ENCODE data around the gene AKR1C1.
"Not testable (repeated sequence)": the region's sequence is repeated elsewhere in the genome, so short reads cannot be mapped to it uniquely, and the experiment has no call there.

The AKR1C1 gene

DNA sequence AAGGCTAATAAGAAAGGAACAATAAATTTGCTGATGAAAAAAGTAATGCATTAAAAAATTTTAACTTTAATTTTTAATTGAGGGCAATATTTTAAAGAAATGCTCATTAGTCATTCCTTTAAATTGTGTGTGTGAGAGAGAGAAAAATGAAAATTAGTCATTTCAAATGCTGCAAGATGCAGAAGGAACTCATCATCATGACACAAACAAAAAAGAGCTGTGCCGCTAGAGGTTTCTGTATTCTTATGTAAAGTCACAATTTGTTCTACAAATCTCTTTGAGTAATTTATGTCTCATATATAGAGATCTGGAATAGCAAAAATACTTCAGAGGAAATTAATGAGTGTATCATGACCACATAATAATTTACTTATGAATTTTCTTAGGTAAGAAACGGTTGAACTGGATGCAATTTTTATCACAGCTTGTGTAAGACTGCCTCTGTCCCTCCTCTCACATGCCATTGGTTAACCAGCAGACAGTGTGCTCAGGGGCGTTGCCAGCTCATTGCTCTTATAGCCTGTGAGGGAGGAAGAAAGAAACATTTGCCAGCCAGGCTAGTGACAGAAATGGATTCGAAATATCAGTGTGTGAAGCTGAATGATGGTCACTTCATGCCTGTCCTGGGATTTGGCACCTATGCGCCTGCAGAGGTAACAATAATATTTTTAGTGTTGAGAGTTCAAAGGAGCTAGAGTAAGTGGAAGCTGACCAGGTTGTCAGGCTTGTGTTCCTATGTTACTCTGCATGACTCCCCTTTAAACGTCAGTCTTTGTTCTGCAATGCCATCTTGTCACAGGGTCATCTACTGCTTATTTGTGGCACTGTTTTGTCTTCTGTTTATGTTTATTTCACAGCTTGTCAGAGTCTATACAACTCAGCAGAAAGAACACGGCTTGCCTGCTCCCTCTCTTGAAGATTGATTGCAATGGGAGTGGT lies at the start of gene AKR1C1:
Gene AKR1C1, plus strand, starts transcription at position 540 of the 939 bp plus-strand sequence. Its CDS starts 30 bp downstream, at position 570.
- not testable (repeated sequence) for DNase-seq

DNA sequence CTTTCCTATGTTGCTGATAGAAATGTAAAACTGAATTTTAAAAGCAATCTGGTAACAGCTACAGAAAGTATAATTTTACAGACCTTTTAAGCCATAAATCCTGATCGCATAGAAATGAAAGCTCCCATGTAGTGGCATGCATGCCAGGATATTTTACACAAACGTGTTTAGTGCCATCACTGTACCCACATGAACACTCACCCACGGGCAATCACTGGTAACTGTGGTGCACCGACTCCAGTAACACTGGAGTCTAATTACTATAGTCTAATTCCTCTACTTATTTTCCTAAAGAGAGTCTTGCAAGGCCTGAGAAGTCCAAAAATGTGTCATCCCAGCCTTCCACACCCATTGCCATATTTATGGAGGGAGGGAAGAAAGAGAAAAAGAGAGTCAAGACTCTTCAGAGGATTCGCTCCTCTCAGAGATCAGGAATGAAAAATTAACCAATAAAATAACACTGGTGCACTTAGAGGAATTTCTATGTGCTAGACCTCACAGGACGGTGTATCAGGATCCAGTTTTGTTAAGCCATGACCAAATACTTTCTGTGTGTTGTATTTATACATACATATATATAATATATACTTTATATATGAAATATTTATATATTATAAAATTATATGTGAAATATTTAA lies 48.9 kb upstream of the AKR1C1 start:
- DNase-seq, result no peak

DNA sequence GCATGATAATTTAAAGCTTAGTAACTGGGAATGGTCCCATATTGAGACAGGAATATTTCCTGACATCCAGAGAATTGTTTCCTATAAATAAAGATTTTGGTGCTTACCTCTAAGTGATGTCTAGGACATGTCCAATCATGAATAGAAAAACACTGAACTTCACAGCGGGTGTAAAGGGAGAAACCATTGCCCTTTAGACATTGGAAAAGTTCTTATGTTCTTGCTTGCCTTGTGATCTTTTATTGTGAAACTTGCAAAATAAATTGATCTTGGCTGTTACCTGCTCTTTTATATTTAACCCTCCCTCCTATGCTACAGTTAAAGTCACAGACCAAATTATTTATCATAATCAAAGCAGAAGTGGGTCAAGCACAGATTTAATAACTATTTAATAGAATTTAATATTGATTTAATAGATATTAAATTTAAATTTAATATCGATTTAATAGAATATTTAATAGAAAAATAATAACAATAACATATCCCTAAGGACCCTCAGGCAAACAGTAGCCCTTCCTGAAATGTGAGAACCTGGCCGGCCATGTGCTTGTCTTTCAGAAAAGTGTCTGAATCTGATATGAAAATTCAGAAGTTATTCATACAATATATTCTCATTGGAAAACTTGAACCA lies 47.0 kb upstream of the AKR1C1 start:
- DNase-seq, result no peak

DNA sequence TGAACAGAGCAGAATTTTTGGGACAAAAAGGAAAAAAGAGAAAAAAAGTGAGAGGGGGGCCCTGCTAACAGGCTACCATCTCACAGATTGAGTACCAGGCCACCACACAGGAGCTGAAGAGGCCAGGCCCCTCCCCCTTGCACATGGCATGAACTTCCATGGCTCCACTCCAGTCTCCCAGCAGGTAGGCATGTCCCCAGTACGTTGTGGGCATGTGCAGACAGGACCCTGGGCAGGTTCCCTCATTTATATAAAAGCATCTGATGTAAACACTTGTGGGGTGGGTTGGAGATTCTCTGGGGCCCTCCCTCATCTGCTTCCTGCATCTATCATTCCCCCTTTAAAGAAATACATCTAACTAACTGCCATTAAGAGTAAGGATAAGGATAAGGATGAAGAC lies 45.0 kb upstream of the AKR1C1 start:
- DNase-seq, result no peak

DNA sequence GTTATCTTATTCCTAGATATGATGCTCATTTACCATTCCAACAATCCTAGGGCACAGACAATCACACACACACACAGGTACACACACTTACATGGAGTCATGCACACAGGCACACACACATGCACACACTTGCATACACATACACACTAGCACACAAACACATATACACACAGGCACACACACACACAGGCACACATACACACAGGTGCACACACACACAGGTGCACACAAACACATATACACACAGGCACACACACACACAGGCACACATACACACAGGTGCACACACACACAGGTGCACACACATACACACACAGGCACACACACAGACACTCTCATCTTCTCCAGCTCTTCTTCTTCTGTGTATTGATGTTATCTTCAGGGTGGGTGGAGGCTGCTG lies 38.7 kb upstream of the AKR1C1 start:
- DNase-seq, result not testable (repeated sequence)

DNA sequence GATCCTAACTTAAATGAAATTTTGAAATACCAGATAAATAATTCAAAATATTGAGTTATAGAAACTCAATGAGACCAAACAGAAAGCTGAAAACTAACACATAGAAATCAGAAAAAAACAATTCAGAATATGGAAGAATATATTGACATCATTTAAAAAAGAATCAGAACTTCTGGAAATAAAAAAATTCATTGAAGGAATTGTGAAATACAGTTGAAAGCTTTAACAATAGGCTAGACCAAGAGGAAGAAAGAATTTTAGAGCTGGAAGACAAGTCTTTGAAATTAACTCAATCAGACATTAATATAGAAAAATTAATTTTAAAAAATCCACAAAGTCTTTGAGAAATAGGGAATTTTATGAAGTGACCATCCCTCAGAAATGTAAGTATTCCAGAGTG lies 36.8 kb upstream of the AKR1C1 start:
- no peak for DNase-seq

DNA sequence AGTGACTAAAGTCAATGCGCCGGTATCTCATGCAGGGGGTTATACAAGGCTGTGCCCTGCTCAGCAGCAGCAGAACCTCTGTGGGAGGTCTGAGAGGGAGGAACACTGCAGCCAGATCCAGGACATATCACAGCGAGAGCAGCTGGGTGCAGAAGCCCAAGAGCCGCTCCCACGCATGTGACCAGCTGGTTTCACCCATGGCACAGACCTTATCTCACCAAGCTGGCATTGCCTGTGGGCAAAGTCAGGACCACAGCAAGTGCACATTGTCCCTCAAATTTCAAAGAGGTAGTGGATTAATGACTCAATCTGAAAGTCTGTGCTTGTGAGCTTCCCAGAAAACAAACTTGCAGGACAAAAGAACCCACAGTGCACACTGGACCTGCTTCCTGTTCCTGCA lies 31.6 kb upstream of the AKR1C1 start:
- no peak for DNase-seq

DNA sequence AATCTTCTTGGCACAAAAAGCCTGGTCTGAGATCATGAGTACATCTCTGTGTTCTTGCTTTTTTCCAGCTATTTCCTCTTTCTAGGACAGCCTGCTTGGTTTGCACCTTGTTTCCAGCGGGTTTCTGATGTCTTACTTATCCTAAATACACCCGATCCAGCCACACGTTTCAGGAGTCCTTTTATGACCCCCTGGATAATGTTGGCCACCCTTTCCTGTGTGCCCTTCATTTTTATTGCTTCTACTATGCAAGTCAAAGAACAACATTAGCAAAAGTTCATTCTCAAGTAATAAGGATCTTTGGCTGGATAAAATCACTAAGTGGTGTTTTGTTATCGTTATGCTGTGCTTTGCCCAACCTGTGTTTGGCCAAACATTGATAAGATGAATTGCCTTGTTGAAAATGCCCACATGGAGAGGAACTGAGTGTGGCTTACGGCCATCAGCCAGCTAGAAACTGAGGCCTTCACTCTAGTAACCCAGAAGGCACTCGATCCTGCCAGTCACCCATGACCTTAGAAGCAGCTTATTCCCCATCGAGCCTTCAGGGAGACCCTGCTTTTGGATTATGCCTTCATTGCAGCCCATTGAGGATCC lies 28.7 kb upstream of the AKR1C1 start:
- DNase-seq, result no peak

DNA sequence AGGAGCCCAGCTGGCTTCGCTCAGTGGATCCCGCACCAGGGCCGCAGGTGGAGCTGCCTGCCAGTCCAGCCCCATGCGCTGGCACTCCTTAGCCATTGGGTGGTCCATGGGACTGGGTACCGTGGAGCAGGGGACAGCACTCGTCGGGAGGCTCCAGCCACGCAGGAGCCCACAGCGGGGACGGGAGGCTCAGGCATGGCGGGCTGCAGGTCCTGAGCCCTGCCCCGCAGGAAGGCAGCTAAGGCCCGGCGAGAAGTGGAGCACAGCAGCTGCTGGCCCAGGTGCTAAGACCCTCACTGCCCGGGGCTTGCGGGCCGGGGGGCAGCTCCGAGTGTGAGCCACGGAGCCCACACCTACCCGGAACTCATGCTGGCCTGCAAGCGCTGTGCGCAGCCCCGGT lies 25.9 kb upstream of the AKR1C1 start:
- DNase-seq, result no peak

DNA sequence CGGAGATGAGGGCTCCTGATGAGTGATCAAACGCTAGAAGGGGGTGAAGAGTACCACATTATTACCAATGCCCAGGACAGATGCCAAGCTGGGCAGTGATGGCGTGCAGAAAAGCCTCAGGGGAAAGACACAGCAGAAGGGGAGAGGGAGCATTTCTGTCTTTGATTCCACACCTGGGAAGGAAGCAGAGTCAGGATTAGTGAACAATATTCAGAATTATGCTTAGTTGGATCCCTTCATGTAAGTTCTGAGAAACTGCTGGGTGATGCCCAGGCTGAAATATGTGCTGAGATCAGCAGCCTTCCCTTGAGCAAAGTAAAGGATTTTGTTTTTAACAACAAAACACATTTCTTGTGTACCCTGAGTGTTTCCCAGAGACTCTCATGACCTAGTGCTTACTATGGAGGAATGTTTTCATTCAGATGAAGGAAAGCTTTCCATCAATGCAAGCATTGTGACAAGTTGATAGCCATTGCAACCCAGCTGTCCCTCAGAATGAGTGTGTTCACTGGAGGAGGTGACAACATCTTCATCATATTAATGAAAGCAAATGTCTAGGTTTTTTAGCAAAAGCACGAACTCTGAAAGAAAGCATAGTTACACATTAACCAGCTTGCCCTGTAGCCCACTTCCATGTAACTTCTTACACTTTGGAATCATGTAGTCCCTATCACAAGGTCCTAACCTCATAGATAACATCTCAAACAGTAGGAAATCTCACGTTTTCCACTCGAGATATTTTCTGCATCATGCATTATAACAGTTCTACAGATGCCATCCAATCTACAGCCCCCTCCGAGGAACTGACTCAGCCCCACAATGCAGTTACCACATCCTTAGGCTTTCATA lies 23.8 kb upstream of the AKR1C1 start:
- no peak for DNase-seq

DNA sequence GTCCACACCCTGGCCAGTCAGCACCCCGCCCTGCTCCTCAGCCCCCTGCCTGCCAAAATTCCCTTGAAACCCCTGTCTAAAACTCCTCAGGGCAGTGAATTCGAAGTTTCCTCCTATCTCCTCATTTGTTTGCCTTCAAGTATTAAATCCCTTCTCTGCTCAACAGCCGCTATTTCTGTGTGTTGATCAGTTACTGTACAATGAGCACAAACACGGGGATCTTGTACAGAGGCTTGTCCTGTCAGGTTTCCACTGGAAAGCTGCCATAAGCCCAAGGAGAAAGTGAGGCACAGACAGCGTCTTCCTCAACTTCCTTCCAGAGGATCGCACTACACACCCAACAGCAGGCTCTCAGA lies 23.2 kb upstream of the AKR1C1 start:
- not testable (repeated sequence) for DNase-seq

DNA sequence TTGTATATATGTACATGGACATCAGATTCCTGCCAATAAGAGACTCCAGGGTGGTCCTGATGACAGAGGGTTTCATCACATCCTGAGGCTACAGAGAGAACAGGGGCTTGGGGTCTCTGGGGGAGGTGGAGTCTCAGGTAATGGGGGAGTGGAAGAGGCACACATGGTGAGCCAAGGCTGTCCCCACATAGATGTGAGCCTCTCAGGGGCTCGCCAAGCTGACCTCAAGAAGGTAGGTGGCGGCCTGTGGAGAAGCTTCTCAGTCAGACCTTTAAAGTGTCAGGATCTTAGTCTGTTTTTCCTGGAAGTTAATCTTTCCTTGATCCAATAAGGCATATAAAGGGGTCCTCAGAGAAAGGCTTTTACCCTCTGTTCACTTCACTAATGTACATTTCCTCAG lies 22.3 kb upstream of the AKR1C1 start:
- DNase-seq, result not testable (repeated sequence)

DNA sequence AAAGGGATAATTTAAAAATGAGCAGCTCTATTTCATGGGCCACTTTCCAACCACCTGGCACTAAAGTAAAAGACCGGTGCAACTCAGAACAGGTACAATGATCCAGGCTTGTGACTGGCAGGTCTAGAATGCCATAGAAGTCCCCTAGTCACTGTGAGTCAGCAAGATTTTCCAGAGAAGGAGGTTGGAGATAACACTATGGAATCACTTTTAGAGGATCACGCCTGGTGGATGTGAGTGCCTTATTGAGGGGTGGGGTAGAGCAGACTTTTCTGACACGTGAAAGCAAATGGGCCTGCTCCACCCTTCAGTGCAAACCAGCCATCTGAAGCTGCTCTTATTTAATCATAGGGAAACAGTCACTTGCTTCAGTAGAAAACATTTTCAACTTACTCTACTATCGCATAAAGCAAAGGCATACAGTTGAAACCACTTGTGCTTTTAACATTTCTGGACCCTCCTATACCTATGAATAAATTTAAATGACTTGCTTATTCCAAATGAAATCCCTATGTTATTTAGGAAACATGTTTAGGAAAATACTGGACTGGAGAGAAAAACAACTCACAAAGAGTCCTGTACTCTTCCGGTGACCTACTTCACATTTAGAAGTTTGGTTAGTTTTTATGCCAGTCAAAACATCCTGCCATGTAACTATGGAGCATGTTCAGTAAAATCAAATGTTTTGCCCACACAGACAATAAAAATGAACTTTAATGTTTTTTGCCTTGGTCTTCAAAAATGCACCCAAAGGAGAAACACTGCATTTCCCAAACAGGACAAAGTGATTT lies 21.5 kb upstream of the AKR1C1 start:
- no peak for DNase-seq

DNA sequence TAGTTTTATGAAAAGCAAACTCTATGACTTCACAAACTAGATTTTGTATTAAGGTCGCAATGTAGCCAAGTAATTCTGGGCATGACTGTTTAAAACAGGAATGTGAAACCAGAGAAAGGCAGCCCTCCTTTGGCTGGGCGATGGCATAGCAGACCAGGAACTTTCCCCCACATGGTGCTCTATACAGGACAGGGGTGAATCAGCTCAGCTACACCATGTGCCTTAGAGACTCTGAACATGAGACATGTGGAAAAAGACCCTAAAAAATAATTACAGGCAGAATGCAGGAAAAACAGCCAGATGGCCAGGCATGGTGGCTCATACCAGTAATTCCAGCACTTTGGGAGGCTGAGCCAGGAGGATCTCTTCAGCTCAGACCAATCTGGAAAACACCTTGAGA lies 20.3 kb upstream of the AKR1C1 start:
- DNase-seq, result not testable (repeated sequence)

DNA sequence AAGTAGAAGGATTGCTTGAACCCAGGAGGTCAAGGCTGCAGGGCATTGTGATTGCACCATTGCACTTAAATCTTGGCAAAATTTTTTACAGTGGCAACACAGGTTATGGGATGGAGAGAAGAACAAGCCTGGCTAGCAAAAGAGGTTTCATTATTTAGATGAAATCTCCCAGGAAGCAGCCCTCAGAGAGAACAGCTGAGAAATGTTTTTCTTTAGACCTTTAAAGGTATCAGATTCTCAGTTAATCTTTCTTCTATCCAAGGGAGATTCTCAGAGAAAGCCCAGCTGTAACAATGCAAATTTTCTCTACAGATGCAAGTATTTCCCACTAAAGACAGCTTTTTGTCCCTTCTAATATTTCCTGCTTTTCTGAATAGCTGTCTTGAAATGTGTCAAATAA lies 19.8 kb upstream of the AKR1C1 start:
- DNase-seq, result not testable (repeated sequence)

DNA sequence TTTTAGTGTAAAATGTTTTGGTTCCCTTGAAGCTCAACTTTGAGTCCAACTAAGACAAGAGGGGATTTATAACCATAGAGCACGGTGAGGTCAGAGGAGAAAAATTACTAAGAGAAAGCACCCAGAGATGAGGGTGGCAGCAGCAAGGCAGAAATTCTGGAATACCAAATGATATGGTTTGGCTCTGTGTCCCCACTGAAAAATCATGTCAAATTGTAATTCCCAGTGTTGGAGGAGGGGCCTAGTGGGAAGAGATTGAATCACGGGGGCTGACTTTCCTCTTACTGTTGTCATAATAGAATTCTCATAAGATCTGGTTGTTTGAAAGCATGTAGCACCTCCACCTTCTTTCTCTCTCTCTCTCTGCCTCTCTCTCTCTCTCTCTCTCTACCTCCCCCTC lies 19.4 kb upstream of the AKR1C1 start:
- no peak for DNase-seq

DNA sequence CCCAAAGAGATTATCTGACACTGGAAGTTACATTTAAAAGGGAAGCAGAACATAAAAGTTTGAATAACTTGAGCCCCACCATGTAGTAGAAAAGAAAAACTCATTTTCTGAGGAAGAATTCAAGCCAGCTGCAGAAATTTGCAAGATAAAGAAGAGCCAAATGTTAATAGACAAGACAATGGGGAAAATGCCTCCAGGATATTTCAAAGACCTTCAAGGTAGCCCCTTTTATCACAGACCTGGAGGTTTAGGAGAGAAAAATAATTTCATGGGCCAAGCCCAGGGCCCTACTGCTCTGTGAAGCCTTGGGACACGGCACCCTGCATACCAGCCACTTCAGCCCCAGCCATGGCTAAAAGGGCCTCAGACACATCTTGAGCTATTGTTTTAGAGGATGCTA lies 18.4 kb upstream of the AKR1C1 start:
- DNase-seq, result no peak

DNA sequence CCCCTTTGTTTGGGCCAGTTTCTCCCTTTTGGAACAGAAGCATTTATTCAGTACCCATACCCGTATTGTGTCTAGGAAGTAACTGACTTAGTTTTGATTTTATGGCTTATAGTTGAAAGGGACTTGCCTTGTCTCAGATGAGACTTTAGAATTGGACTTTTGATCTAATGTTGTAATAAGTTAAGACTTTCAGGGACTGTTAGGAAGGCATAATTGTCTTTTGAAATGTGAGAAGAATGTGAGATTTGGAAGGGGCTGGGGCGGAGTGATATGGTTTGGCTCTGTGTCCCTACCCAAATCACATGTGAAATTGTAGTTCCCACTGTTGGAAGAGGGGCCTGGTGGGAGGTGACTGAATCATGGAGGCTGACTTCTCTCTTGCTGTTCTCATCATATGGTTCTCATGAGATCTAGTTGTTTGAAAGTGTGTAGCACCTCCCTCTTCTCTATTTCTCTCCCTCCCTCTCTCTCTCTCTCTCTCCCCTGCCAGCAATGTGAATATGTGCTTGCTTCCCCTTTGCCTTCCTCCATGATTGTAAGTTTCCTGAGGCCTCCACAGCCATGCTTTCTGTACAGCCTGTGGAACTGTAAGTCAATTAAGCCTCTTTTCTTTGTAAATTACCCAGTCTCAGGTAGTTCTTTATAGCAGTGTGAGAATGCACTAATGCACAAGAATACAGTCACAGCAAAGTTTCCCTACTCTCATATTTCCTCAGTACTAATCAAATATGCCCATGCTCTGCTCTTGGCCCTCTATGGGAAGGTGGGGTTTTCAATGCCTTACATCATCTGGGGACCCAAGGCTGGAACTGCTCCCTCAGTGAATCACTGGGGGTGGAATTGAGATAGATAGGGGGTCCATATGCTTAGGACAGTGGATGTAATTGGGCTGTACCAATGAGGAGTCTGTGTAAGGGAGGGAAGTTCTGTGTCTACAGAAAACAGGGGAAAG lies 17.2 kb upstream of the AKR1C1 start:
- DNase-seq, result no peak

DNA sequence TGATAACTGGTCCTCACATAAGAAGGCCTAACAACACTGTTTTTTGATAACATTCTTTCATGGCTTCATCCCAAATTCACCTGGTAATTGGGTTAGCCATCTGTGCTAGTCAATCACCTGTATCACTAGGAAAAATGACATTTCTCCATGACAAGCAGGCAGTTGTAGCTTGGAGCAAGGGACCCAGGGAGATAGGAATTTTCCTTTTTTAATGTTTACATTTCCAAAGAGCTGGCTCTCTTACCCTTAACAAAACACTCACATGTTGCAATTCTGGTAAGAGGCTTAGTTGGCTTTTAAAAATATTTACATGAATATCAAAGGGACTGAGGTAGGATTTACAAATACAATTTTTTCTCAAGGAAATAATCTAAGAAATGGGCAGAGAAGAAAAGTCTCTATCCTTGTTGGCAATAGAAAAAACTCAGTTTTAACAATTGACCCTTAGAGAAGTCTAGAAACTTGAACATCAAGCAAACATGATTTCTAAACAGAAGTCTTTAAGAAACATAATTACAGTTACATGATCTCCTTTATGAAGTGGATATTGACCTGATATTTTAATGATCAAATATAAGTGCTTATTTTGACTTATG lies 16.1 kb upstream of the AKR1C1 start:
- DNase-seq, result no peak

Data from NCI-H1048 (cell line).